Endothelial cell (in vitro differentiated cells): ENCODE results near the gene SPP2. TPM values are rescaled to one million over a fixed set of nuclear protein-coding genes. Genes with fewer than 3 reads are reported as not detected.

ENCODE experiments used
- DNase-seq: peaks from one replicate; pipeline ENCODE4 v3.0.0; 2021; ENCODE audit warnings: low spot score
- H3K27ac Mint-ChIP-seq: one replicate; pipeline ENCODE4 v1.8.0; 2021; ENCODE audit warnings: mixed read lengths, inconsistent platforms; ENCODE audit not compliant: unreplicated experiment
- H3K27me3 Mint-ChIP-seq: one replicate; pipeline ENCODE4 v1.8.0; 2021; ENCODE audit warnings: mild to moderate bottlenecking, moderate library complexity, mixed read lengths, inconsistent platforms; ENCODE audit not compliant: unreplicated experiment
- H3K36me3 Mint-ChIP-seq: one replicate; pipeline ENCODE4 v1.8.0; 2021; ENCODE audit warnings: mild to moderate bottlenecking, low read depth, mixed read lengths, inconsistent platforms; ENCODE audit not compliant: unreplicated experiment
- H3K4me1 Mint-ChIP-seq: one replicate; pipeline ENCODE4 v1.8.0; 2021; ENCODE audit warnings: mild to moderate bottlenecking, mixed read lengths, inconsistent platforms; ENCODE audit not compliant: unreplicated experiment
- H3K4me3 Mint-ChIP-seq: one replicate; pipeline ENCODE4 v1.8.0; 2021; ENCODE audit warnings: mild to moderate bottlenecking, mixed read lengths, inconsistent platforms; ENCODE audit not compliant: unreplicated experiment
- H3K9me3 Mint-ChIP-seq: one replicate; pipeline ENCODE4 v1.8.0; 2021; ENCODE audit warnings: mixed read lengths, inconsistent platforms; ENCODE audit not compliant: unreplicated experiment
- total RNA-seq: library from RNA; stranded (reverse); fragmentation: NEBNext Ultra II Directional; extraction: Animal tissue kit (Norgen Biotek cat#: 25700); gene quantifications from one replicate; pipeline ENCODE4 v1.2.1, GENCODE V29; 2021; ENCODE audit not compliant: unreplicated experiment
- TF ChIP-seq, protein P1 (sequence below): fragments of 200-600 bp; sonication (generic); IDR thresholded peaks from one replicate; pipeline ENCODE4 v1.5.0; 2021; ENCODE audit warnings: antibody characterized with exemption; ENCODE audit not compliant: unreplicated experiment

The SPP2 gene
- total RNA-seq, 1 donor from 2014 or later: not detected

DNA sequence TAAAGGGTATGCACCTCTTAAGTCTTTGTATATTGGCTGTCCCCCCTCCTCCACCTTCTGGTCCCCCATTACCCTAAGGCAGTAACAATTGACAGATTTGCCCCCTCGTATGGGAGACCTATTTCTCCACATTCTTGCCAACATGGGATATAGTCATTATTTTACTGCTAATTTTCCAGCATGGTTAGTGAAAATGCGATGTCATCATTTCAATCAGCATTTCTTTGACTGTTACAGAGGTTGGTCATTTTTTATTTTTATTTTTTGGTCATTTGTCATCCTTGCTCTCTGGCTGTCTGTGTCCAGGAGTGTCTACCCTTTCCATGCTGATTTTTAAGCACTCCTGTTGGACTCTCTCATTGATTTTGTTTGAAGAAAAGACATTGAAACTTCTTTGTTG, 45.4 kb upstream of the SPP2 start:
- DNase-seq: no peak
- TF ChIP-seq, protein P1, sequence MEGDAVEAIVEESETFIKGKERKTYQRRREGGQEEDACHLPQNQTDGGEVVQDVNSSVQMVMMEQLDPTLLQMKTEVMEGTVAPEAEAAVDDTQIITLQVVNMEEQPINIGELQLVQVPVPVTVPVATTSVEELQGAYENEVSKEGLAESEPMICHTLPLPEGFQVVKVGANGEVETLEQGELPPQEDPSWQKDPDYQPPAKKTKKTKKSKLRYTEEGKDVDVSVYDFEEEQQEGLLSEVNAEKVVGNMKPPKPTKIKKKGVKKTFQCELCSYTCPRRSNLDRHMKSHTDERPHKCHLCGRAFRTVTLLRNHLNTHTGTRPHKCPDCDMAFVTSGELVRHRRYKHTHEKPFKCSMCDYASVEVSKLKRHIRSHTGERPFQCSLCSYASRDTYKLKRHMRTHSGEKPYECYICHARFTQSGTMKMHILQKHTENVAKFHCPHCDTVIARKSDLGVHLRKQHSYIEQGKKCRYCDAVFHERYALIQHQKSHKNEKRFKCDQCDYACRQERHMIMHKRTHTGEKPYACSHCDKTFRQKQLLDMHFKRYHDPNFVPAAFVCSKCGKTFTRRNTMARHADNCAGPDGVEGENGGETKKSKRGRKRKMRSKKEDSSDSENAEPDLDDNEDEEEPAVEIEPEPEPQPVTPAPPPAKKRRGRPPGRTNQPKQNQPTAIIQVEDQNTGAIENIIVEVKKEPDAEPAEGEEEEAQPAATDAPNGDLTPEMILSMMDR: no peak
- Mint-ChIP-seq H3K9me3 (no peaks in the 10 kb centered on the region), H3K27ac (no peak overlapping the region), H3K36me3 (no peaks in the 10 kb centered on the region), H3K4me3 (no peak overlapping the region), H3K4me1 (no peaks in the 10 kb centered on the region), H3K27me3 (peaks cover 1% of the 10 kb centered on the region)

DNA sequence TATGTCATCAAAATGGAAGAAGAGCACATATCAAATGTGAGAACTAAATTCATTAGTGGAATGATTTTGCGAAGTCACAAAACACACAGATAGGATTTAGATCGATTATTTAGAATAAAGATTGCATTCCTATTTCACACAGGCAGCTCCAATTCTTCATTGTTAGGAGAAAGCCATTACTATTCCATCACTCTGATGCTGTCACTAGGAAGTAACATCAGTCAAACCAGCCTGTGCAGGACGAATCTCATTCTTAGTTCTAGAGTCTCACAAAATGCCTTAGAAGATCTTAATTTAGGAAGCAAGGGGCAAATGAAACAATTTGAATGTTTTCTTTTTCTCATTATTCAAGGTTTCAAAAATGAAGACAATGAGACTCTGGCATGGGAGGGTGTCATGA, 44.0 kb upstream of the SPP2 start:
- Mint-ChIP-seq H3K27me3 (peaks cover 1% of the 10 kb centered on the region), H3K4me3 (no peak overlapping the region), H3K4me1 (no peaks in the 10 kb centered on the region), H3K27ac (no peak overlapping the region), H3K9me3 (no peaks in the 10 kb centered on the region), H3K36me3 (no peaks in the 10 kb centered on the region)
- DNase-seq: no peak
- TF ChIP-seq, protein P1: no peak

DNA sequence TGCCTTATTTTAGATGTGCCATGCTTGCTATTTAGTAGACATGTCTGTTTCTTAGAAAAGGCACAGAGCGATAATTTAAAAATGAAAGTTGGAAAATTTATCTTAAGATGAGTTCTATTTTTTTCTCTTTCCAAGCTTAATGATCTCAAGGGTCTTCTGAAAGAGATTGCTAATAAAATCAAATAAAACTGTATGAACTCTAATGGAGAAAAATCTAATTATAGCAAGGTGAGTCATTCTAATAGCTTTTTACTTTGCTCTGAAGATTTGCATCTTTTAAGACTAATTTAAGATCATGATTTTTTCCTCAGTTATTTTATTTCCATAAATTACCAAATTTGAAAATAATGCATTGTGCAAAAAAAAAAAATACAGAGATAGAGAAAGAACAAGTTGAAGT, 36.1 kb upstream of the SPP2 start:
- no peaks in the 10 kb centered on the region for H3K36me3 Mint-ChIP-seq
- no peaks in the 10 kb centered on the region for H3K4me1 Mint-ChIP-seq
- no peaks in the 10 kb centered on the region for H3K9me3 Mint-ChIP-seq
- TF ChIP-seq, protein P1: no peak
- no peak for DNase-seq
- no peak overlapping the region for H3K27ac Mint-ChIP-seq
- no peak overlapping the region for H3K4me3 Mint-ChIP-seq
- H3K27me3 Mint-ChIP-seq: no peaks in the 10 kb centered on the region

DNA sequence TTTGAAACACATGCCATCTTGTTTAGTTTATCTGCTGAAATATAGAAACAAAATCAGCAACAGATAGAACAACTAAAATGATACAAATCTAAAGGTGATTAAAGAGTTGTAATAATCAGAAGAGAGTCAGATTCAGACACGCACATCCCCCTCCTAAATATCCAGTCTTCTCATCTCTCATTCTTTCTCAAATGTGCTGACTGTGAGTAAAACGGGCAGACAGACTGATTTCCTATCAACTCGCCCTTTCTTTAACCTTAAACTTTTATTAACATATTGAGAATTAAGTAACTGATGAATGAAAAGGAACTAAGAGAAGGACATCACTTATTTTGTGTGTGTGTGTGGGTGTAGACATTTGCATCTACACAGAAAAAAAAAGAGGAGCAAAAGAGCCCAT, 34.6 kb upstream of the SPP2 start:
- DNase-seq: no peak
- TF ChIP-seq, protein P1: no peak
- no peak overlapping the region for H3K4me3 Mint-ChIP-seq
- H3K27ac Mint-ChIP-seq: no peak overlapping the region
- H3K9me3 Mint-ChIP-seq: no peaks in the 10 kb centered on the region
- no peaks in the 10 kb centered on the region for H3K36me3 Mint-ChIP-seq
- H3K27me3 Mint-ChIP-seq: no peaks in the 10 kb centered on the region
- H3K4me1 Mint-ChIP-seq: no peaks in the 10 kb centered on the region

DNA sequence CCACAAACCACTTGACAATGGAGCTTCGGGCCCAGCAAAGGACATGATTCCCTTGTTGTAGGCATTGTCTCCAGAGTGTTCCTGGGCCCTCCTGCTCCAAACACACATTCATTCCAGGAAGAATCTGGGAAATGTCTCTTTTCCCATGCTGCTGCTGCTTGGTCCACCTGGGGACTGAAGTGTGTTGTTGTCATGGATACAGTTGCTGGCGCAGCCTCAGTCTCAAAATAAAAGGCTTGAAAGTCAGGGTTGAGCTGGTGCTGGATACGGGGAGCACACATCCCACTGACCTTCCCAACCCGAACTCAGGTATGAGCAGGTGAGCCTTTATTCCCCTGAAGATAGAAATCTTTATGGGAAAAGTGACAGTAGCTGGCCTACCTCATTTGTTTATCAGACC, 30.6 kb upstream of the SPP2 start:
- no peak for DNase-seq
- H3K27ac Mint-ChIP-seq: no peak overlapping the region
- H3K4me3 Mint-ChIP-seq: no peak overlapping the region
- TF ChIP-seq, protein P1: no peak
- peaks cover 3% of the 10 kb centered on the region for H3K27me3 Mint-ChIP-seq
- H3K4me1 Mint-ChIP-seq: no peaks in the 10 kb centered on the region
- peaks cover 8% of the 10 kb centered on the region for H3K36me3 Mint-ChIP-seq
- H3K9me3 Mint-ChIP-seq: peaks cover 4% of the 10 kb centered on the region
